WTC11 (cell line): ENCODE measurements around the gene MIGA1. TPM values are rescaled to one million over a fixed set of nuclear protein-coding genes. Genes with fewer than 3 reads are reported as not detected.
A peak's percentile ranks its signal among the peaks of the same experiment; 100 is the strongest.

ENCODE experiments used
- ATAC-seq: fragments of 200-7000 bp; cut with Tn5 transposase; 2 replicates; pipeline ENCODE4 v1.10.0; 2021; ENCODE audit warnings: mild to moderate bottlenecking, moderate library complexity
- Bru-seq: library from RNA; stranded (reverse); fragments of 400-500 nt; gene quantifications from one replicate; lab custom pipeline; 2021; lab: Mats Ljungman, UMichigan
- CTCF ChIA-PET: fragments of 300-600 bp; sonication (Branson Sonifier 250); formaldehyde crosslinking; loops from one replicate; lab custom pipeline; 2021; ENCODE audit warnings: antibody characterized with exemption; lab: Charles Lee
- POLR2A ChIA-PET: fragments of 350-600 bp; sonication (Branson Sonifier 250); formaldehyde crosslinking; loops from one replicate; lab custom pipeline; 2021; ENCODE audit warnings: antibody characterized with exemption; lab: Charles Lee
- DNase-seq: peaks from one replicate; pipeline ENCODE4 v3.0.0; 2021; ENCODE audit warnings: low spot score
- H3K27ac Mint-ChIP-seq: 2 replicates; pipeline ENCODE4 v1.8.0; 2021; ENCODE audit warnings: mixed read lengths
- H3K27me3 Mint-ChIP-seq: 2 replicates; pipeline ENCODE4 v1.8.0; 2021; ENCODE audit warnings: low read depth, mild to moderate bottlenecking, moderate library complexity, mixed read lengths
- H3K36me3 Mint-ChIP-seq: 2 replicates; pipeline ENCODE4 v1.8.0; 2021; ENCODE audit warnings: mixed read lengths
- H3K4me1 Mint-ChIP-seq: 2 replicates; pipeline ENCODE4 v1.8.0; 2022; ENCODE audit warnings: mixed read lengths
- H3K4me3 Mint-ChIP-seq: 2 replicates; pipeline ENCODE4 v1.8.0; 2021; ENCODE audit warnings: mild to moderate bottlenecking, moderate library complexity, mixed read lengths
- H3K9me3 Mint-ChIP-seq: 2 replicates; pipeline ENCODE4 v1.8.0; 2021; ENCODE audit warnings: mixed read lengths
- ARID4B ChIP-seq: sonication (generic); formaldehyde crosslinking; IDR thresholded peaks from 2 replicates; pipeline ENCODE4 v1.8.0; 2023; ENCODE audit warnings: missing genetic modification reagents, mild to moderate bottlenecking, borderline replicate concordance
- ATF1 ChIP-seq: sonication (generic); formaldehyde crosslinking; IDR thresholded peaks from 2 replicates; pipeline ENCODE4 v1.8.1; 2023; ENCODE audit warnings: mild to moderate bottlenecking, moderate library complexity, missing genetic modification reagents
- CREM ChIP-seq: sonication (generic); formaldehyde crosslinking; IDR thresholded peaks from 2 replicates; pipeline ENCODE4 v1.8.1; 2022; ENCODE audit warnings: mild to moderate bottlenecking, missing genetic modification reagents, moderate library complexity
- E2F1 ChIP-seq: sonication (generic); formaldehyde crosslinking; IDR thresholded peaks from 2 replicates; pipeline ENCODE4 v1.8.0; 2022; ENCODE audit warnings: mild to moderate bottlenecking, missing genetic modification reagents
- E2F4 ChIP-seq: sonication (generic); formaldehyde crosslinking; IDR thresholded peaks from 2 replicates; pipeline ENCODE4 v1.8.1; 2022; ENCODE audit warnings: low read depth, mild to moderate bottlenecking, moderate library complexity, missing genetic modification reagents, borderline replicate concordance
- ERG ChIP-seq: fragments of 250-450 bp; sonication (Bioruptor Pico); IDR thresholded peaks from 2 replicates; pipeline ENCODE4 v1.8.0; 2021; ENCODE audit warnings: mild to moderate bottlenecking
- FOXP1 ChIP-seq: sonication (generic); formaldehyde crosslinking; IDR thresholded peaks from 2 replicates; pipeline ENCODE4 v1.8.0; 2022; ENCODE audit warnings: missing genetic modification reagents, mild to moderate bottlenecking, moderate library complexity, borderline replicate concordance
- FOXP4 ChIP-seq: sonication (generic); formaldehyde crosslinking; IDR thresholded peaks from 2 replicates; pipeline ENCODE4 v1.8.0; 2022; ENCODE audit warnings: mild to moderate bottlenecking, missing genetic modification reagents
- GABPB1 ChIP-seq: sonication (generic); formaldehyde crosslinking; IDR thresholded peaks from 2 replicates; pipeline ENCODE4 v1.8.1; 2023; ENCODE audit warnings: mild to moderate bottlenecking, missing genetic modification reagents
- MAX ChIP-seq: sonication (generic); formaldehyde crosslinking; IDR thresholded peaks from 2 replicates; pipeline ENCODE4 v1.8.0; 2022; ENCODE audit warnings: mild to moderate bottlenecking, missing genetic modification reagents
- NR2C2 ChIP-seq: sonication (generic); formaldehyde crosslinking; IDR thresholded peaks from 2 replicates; pipeline ENCODE4 v1.8.0; 2022; ENCODE audit warnings: mild to moderate bottlenecking, missing genetic modification reagents
- OVOL2 ChIP-seq: fragments of 250-450 bp; sonication (Bioruptor Pico); IDR thresholded peaks from 2 replicates; pipeline ENCODE4 v1.9.0; 2021; ENCODE audit warnings: mild to moderate bottlenecking, borderline replicate concordance
- SP1 ChIP-seq: sonication (generic); formaldehyde crosslinking; conservative IDR thresholded peaks from 2 replicates; pipeline ENCODE4 v1.8.1; 2022; ENCODE audit warnings: missing genetic modification reagents
- TEAD1 ChIP-seq: sonication (generic); formaldehyde crosslinking; IDR thresholded peaks from 2 replicates; pipeline ENCODE4 v1.8.0; 2022; ENCODE audit warnings: mild to moderate bottlenecking, missing genetic modification reagents
- TEAD4 ChIP-seq: sonication (generic); formaldehyde crosslinking; IDR thresholded peaks from 2 replicates; pipeline ENCODE4 v1.8.0; 2022; ENCODE audit warnings: mild to moderate bottlenecking, missing genetic modification reagents
- USF2 ChIP-seq: sonication (generic); formaldehyde crosslinking; IDR thresholded peaks from 2 replicates; pipeline ENCODE4 v1.8.1; 2023; ENCODE audit warnings: mild to moderate bottlenecking, missing genetic modification reagents, moderate library complexity
- ZNF232 ChIP-seq: sonication (generic); formaldehyde crosslinking; IDR thresholded peaks from 2 replicates; pipeline ENCODE4 v1.8.0; 2022; ENCODE audit warnings: mild to moderate bottlenecking, missing genetic modification reagents
- ZSCAN18 ChIP-seq: fragments of 250-450 bp; sonication (Bioruptor Pico); IDR thresholded peaks from 2 replicates; pipeline ENCODE4 v2.1.2; 2022; ENCODE audit warnings: mild to moderate bottlenecking, moderate library complexity
- long read RNA-seq, 3 experiments: library from RNA in 1 of 3; library from capped mRNA in 1 of 3; library from polyadenylated mRNA in 1 of 3; unstranded in 2 of 3; stranded (forward) in 1 of 3; transcript quantifications; one replicate each; pipeline ENCODE4 v2.0.0, GENCODE V29; 2021
- total RNA-seq: library from RNA; stranded (reverse); gene quantifications from 3 replicates; pipeline ENCODE4 v1.2.3, GENCODE V29; 2021

The MIGA1 gene
- total RNA-seq (6.0 to 6.3 TPM (median 6.2 TPM) in 3 replicates), Bru-seq, nascent RNA (percentile 62 among the genes with signal in this experiment)
- long read RNA-seq, experiment 1, full-length matches to known transcripts, result 12 of 34 reads
- long read RNA-seq, experiment 1, partial matches to known transcripts, result 6 of 34 reads
- long read RNA-seq, experiment 1, other reads (novel, unspliced or antisense), result 16 of 34 reads
- long read RNA-seq, experiment 2, partial matches to known transcripts, result 1 of 4 reads
- long read RNA-seq, experiment 2, other reads (novel, unspliced or antisense), result 3 of 4 reads
- long read RNA-seq, experiment 3, result 0 reads

GRCh38 chr1:77779529-77780281, at the start of gene MIGA1:
Gene MIGA1 (plus strand): TSS chr1:77779649. CDS start chr1:77783253, 3,604 bp downstream.
- H3K9me3 Mint-ChIP-seq, result peaks cover 8% of the 10 kb centered on the region
- peak within 1 kb of the TSS; percentile 92 for H3K4me3 Mint-ChIP-seq
- CTCF ChIA-PET, result interaction anchor here (0.6 to 1.6 kb wide), 8 partner anchors 9 to 126 kb away, joined by 3 to 6 read pairs (median 4); partner anchors contain the start of gene USP33
- POLR2A ChIA-PET, result interaction anchor here (0.6 to 1.4 kb wide), 4 partner anchors 35 to 109 kb away, joined by 3 to 8 read pairs (median 4); partner anchors contain the start of genes NEXN and ZZZ3
- peaks cover 12% of the 10 kb centered on the region for H3K36me3 Mint-ChIP-seq
- H3K27me3 Mint-ChIP-seq, result no peaks in the 10 kb centered on the region
- H3K4me1 Mint-ChIP-seq, result peaks cover 13% of the 10 kb centered on the region
- TF ChIP-seq GABPB1 (CRISPR knock-in tag) (peak; percentile 70; the same call in 1 of the 2 replicates), ATF1 (no peak), ARID4B (CRISPR knock-in tag) (peak; percentile 81; the same call in 1 of the 2 replicates), E2F4 (CRISPR knock-in tag) (no peak), TEAD4 (CRISPR knock-in tag) (no peak), SP1 (CRISPR knock-in tag) (peak; percentile 44; the same call in 1 of the 2 replicates), E2F1 (no peak), FOXP4 (CRISPR knock-in tag) (peak; percentile 26; the same call in 1 of the 2 replicates), MAX (CRISPR knock-in tag) (peak; percentile 47; the same call in 1 of the 2 replicates), OVOL2 (no peak), CREM (CRISPR knock-in tag) (peak; percentile 47; the same call in 1 of the 2 replicates), USF2 (CRISPR knock-in tag) (no peak), NR2C2 (peak; percentile 96), ERG (no peak), ZNF232 (CRISPR knock-in tag) (no peak), TEAD1 (CRISPR knock-in tag) (0 out of 2 replicates have a peak, but pooled peaks have one; percentile 11), FOXP1 (peak; percentile 78; the same call in 1 of the 2 replicates), ZSCAN18 (no peak)
- TF ChIP-seq, all 79 proteins: peak for 9
- peak within 1 kb of the TSS; percentile 92 for H3K27ac Mint-ChIP-seq
- peak; percentile 85 for DNase-seq
- peak; percentile 97 for ATAC-seq
